ENCODE results near the gene SLC16A9.

Gene SLC16A9

GRCh38 chr10:59631882-59632807, 77.5 kb downstream of the SLC16A9 start:
- TF ChIP-seq CTCF (conservative IDR thresholded peaks at IDR 0.05; ENCODE audit: control insufficient read depth, insufficient read depth, low read depth, low read length), result no peak
- no peak overlapping the region for H3K4me3 ChIP-seq (ENCODE audit: control insufficient read depth, low read depth, low read length)
- DNase-seq (ENCODE audit: low read depth), result peak; percentile 25

- H3K4me3 ChIP-seq (ENCODE audit: control insufficient read depth, low read depth, low read length), result no peak overlapping the region
- DNase-seq (ENCODE audit: low read depth), result no peak
- TF ChIP-seq CTCF (conservative IDR thresholded peaks at IDR 0.05; ENCODE audit: control insufficient read depth, insufficient read depth, low read depth, low read length), result no peak
Observed at GRCh38 chr10:59631237-59631636, 78.4 kb downstream of the SLC16A9 start.

- no peak for DNase-seq (ENCODE audit: low read depth)
- no peak overlapping the region for H3K4me3 ChIP-seq (ENCODE audit: control insufficient read depth, low read depth, low read length)
- TF ChIP-seq CTCF (conservative IDR thresholded peaks at IDR 0.05; ENCODE audit: control insufficient read depth, insufficient read depth, low read depth, low read length), result no peak
Observed at GRCh38 chr10:59628965-59629364, 80.7 kb downstream of the SLC16A9 start.

GRCh38 chr10:59628456-59628855, 81.2 kb downstream of the SLC16A9 start:
- no peak for DNase-seq (ENCODE audit: low read depth)
- TF ChIP-seq CTCF (conservative IDR thresholded peaks at IDR 0.05; ENCODE audit: control insufficient read depth, insufficient read depth, low read depth, low read length), result no peak
- H3K4me3 ChIP-seq (ENCODE audit: control insufficient read depth, low read depth, low read length), result no peak overlapping the region

- no peak for TF ChIP-seq CTCF (conservative IDR thresholded peaks at IDR 0.05; ENCODE audit: control insufficient read depth, insufficient read depth, low read depth, low read length)
- no peak for DNase-seq (ENCODE audit: low read depth)
Observed at GRCh38 chr10:59627366-59628018, 82.2 kb downstream of the SLC16A9 start.

GRCh38 chr10:59626523-59626869, 83.2 kb downstream of the SLC16A9 start:
- DNase-seq (ENCODE audit: low read depth), result no peak
- H3K4me3 ChIP-seq (ENCODE audit: control insufficient read depth, low read depth, low read length), result no peak overlapping the region
- no peak for TF ChIP-seq CTCF (conservative IDR thresholded peaks at IDR 0.05; ENCODE audit: control insufficient read depth, insufficient read depth, low read depth, low read length)

More at GRCh38 chr10:59627366-59628018, 82.2 kb downstream of the SLC16A9 start:
- no peak overlapping the region for H3K4me3 ChIP-seq (ENCODE audit: control insufficient read depth, low read depth, low read length)

Measured in fibroblast of mammary gland (primary cell).